GM18909 (cell line): ENCODE data around the gene TNNI3.

Source experiments
- ATAC-seq: cut with Tn5 transposase; IDR thresholded peaks from one replicate; pipeline ENCODE4 v1.9.1; 2021; ENCODE audit warnings: mild to moderate bottlenecking; ENCODE audit not compliant: unreplicated experiment, poor library complexity

TNNI3 gene

DNA sequence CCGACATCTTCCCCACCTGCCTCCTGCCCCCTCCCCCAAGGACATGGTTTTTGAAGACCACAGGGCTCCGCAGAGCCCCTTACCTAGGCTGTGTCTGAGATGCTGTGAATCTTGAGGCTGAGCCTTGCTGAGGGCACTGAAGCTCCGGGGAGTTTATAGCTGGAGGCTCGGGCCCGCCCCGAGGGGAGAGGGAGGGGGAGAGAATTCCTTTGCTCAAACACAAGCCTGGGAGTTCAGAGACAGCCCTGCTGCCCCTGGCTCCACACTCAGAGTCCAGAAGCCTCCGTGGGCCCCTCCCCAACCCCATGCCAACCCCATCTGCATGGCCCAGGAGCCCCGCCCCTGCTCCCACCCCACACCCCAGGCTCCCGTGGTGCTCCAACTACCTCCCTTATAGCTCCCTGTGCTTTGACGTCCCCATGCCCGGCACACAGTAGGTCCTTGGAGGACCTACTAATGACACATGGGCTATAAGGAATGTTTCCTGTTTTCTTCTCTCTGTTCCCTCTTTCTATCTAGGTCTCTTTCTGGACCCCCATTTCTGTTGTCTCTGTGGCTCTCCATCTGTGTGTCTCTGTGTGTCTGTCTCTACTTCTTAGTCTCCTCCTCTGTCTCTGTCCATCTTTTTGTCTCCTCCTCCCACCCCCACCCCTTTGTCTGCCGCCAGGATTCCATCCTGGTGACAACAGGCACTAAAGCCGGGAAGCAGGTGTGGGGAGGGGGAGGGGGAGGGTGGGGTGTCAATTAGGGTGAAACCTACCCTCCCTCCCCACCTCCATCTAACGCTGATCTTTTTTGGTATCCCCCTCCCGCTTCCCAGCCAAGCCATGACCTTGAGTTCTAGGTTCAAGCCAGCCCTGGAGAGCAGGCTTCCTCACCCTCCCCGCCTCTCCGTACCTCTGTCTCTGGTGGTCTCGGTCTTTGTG is 8.2 kb downstream of the TNNI3 start, which contains the start of gene TNNT1:
Gene TNNT1 (minus strand): TSS at position 129 of the 926 bp plus-strand sequence. CDS start 2,049 bp downstream, outside the sequence.
- ATAC-seq: no peak

- no peak for ATAC-seq
These were observed 9.8 kb downstream of the TNNI3 start for GRCh38 chr19:55147545-55148251.

- ATAC-seq: no peak
These were observed 10.7 kb downstream of the TNNI3 start for GRCh38 chr19:55146705-55147273.

DNA sequence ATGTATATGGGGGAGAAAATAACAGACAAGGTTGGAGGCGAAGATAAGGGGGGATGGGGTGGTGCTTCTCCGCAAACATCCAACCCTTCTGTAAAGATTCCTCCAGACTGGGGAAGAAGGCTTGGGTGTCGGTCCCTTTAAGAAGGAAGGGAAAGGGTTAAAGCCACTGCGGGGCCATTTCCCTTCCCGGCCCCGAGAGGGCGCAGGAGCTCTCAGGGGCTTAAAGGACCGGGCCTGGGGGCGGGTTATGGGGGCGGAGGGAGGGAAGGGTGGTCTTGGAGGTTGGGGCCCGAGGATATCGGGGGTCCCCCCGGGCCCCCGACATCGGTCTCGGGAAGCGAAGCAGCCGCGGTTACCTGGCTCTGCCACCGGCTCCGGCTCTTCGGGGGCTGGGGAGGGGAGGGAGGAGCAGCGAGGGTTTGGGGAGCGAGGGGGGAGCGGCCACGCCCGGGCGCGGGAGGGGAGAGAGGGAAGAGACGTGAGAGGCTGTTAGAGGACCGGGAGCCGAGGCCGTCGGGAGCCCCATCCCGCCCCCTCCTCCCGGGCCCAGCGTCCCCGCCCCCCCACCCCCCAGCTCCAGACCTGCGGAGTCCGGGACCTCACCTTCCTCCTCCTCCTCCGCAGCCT is 11.3 kb downstream of the TNNI3 start:
- ATAC-seq: no peak

DNA sequence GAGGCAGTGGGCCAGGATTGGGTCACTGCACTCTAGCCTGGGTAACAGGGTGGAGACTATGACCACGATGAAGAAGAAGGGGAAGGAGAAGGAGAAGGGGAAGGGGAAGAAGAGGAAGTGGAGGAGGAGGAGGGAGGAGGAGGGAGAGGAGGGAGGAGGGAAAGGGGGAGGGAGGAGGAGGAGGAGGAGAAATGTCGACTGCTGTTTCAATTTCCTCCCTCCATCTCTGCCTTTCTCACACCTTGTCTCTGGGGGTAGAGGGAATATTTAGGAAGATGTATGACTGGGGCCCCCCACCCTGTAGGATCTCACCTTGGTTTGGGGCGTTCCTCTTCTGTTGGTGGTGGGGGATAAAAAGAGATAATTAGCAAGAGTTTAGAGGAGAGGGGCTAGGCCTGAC is 12.3 kb downstream of the TNNI3 start:
- no peak for ATAC-seq

DNA sequence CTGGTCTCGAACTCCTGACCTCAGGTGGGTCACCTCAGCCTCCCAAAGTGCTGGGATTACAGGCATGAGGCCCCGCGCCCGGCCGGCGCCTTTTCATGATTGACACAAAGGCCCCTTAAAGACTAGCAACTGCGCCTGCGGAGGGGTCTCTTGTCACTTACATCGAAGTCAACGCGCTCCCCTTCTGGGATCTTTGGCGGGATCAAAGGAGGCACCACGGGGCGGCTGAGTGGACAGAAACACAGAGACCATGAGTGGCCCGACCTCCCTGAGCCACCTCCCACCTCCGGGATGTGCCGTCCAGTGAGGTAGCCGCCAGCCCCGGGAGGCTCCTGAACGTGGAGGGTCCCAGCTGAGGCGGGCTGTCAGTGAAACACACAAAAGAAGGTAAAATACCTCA is 15.8 kb downstream of the TNNI3 start:
- ATAC-seq: no peak

- no peak for ATAC-seq
These were observed 19.6 kb downstream of the TNNI3 start for GRCh38 chr19:55137915-55138314.

- no peak for ATAC-seq
These were observed 21.0 kb downstream of the TNNI3 start for GRCh38 chr19:55136399-55137102.

DNA sequence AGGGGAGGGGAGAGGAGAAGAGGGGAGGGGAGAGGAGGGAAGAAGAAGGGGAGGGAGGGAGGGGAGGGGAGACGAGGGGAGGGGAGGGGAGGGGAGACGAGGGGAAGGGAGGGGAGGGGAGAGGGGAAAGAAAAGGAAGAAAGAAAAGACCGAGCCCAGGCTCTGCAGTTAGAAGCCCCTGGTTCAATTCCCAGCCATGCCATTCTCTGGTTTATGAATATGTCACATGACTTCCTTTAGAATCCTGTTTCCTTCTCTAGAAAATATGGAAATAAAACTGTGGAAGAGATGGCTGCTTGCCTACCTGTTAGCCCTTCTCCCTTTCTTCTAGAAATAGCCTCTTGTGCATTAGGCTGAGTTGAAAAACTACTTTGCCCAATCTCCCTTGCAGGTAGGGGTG is 22.8 kb downstream of the TNNI3 start:
- no peak for ATAC-seq

- no peak for ATAC-seq
These were observed 23.7 kb downstream of the TNNI3 start for GRCh38 chr19:55133639-55134444.

GRCh38 chr19:55132453-55133129 is 24.9 kb downstream of the TNNI3 start:
- ATAC-seq: no peak

DNA sequence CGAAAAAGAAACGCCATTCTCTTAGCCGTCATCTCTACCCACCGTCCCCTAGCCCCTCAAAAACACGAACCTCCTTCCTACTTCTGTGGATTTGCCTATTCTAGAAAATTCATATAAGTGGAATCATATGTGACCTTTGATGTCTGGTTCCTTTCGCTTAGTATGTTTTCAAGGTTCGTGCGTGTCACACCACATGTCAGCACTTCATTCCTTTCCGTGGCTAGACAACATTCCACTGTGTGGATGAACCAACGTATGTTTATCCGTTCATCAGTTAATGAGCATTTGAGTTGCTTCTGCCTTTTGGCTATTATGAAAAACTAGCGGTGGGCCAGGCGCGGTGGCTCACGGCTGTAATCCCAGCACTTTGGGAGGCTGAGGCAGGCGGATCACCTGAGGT is 26.1 kb downstream of the TNNI3 start:
- ATAC-seq: no peak

GRCh38 chr19:55119053-55119452 is 38.5 kb downstream of the TNNI3 start:
- no peak for ATAC-seq

- no peak for ATAC-seq
These were observed 39.0 kb downstream of the TNNI3 start for GRCh38 chr19:55118401-55118991.

DNA sequence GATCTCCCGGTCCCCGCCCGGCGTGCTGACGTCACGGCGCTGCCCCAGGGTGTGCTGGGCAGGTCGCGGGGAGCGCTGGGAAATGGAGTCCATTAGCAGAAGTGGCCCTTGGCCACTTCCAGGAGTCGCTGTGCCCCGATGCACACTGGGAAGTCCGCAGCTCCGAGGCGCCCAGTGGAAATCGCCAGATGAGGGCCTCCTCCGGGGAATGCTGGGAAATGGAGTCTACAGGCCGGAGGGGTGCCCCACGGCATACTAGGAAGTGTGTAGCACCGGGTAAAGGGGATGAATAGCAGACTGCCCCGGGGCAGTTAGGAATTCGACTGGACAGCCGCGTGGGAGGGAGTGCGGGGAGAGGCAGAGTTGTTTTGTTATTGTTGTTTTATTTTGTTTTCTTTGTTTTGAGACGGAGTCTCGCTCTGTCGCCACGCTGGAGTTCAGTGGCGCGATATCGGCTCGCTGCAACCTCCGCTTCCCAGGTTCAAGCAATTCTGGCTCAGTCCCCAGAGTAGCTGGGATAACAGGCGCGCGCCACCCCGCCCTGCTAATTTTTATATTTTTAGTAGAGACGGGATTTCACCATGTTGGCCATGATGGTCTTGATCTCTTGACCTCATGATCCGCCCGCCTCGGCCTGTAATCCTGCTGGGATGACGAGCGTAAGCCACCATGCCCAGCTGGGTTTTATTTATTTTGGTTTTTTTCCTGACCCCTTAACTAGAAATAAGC is 39.7 kb downstream of the TNNI3 start:
- ATAC-seq: peak; percentile 88

GRCh38 chr19:55116859-55117662 is 40.5 kb downstream of the TNNI3 start, which contains the start of gene PPP1R12C:
Gene PPP1R12C (minus strand): TSS chr19:55117637. CDS start chr19:55117543, 94 bp downstream.
- ATAC-seq: peak; percentile 16
